GM19452 (cell line): ENCODE results near the gene DCLK2.

Experiments
- ATAC-seq: cut with Tn5 transposase; IDR thresholded peaks from one replicate; pipeline ENCODE4 v1.9.1; 2021; ENCODE audit not compliant: unreplicated experiment

Gene DCLK2

DNA sequence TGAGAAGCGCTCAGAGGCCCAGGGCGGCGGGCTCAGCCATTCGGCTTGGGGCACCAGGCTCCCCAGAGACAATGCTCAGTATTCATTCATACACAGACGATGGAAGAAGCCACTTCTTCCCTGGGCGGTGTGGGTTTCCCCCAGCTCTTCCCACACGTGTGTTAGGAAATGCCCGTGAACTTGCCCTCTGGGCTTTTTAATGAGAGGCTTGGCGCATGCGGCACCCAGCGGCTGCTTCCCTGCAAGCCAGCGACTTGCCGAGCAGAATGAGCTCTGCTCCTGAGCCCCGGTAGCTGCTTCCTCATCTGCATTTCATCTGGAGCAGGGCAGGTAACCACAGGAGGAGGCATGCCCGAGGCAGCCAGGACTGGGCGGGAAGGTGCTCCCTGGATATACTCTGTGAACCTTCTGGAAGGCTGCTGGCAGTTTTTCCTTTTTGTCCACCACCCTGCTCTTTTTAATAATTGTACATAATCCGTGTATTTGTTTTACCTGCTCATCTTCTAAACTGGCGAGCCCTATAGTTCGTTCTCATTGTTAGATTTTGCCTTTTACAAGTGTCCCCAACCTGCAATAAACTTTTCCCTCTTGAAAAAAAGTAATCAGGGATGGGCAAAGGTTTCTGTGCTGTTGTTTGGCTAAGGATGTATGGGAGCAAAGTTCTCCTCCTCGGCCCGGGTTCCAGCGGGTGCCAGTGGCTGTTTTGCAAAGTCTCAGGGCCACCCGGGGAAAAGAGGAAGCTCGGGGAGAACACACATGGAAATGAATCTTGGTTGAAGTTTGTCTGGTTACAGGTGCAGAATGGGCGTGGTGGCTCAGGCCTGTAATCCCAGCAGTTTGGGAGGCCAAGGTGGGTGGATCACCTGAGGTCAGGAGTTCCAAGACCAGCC is 178.8 kb downstream of the DCLK2 start:
- no peak for ATAC-seq

DNA sequence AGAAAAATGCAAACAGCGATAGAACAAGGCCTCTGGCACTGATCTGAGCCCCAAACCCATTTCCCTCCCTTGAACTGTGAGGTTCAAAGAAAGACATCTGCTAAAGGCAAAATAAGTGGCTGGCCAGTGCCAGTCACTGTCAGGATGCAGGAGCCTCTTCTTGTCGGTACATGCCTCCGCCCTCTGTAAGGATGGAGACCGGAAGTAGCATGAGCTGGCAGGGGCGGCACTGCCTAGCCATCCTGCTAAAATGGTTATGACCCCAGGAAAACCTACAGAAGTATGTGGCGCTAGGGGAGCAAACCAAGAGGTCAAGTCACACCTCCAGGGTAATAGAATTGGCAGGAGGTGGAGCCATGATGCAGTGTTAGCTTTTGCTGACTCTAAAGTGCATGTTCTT is 180.3 kb downstream of the DCLK2 start:
- ATAC-seq = no peak

DNA sequence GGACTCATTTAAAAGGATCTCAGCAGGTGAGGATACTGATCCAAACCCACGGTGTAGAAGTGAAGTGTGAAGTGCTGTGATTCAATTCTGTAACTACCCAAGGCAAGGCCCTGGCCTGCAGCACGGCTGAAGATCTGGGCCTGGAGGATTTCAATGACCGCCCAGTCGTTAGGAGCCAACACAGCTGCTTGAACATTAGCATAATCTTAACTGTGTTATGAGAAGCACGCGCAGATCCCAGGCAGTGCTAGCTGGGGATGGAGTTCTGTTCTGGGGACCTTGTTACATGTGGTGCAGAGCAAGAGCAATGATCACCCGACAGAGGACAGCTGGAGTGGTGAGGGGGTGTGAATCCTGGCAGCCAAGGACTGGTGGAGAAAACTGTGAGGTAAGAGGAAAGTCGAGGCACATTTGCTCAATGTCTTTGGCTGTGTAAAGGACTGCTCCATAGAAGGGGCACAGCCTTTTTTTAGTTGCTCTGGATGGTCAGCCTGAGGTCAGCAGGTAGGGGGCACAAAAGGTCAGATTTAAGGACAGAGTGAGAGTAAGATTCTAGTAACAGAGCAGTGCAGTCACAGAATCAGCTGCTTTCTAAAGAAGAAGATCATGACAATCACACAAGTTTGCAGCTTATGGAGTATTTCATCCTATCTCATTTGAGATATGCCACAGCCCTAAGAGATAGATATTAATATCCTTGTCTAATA is 181.8 kb downstream of the DCLK2 start:
- no peak for ATAC-seq

DNA sequence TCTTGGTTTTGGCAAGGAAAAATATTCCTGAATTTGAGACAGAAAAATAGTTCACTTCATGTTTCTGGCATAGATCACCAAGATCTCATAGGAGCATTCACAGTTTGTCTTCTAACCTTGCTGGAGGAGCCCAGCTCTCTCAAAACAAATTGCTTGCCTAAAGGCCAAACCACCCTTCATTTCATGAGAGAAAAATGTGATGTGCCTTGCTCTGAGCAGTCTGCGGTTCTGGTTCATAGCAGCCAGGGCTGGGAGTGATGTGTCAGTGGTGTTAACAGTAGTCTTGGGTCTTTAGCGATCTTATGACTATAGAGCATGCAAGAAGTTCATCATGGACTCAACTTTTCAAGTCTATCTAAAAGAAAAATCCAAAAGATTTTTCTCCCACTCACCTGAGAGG is 183.3 kb downstream of the DCLK2 start:
- ATAC-seq = no peak

DNA sequence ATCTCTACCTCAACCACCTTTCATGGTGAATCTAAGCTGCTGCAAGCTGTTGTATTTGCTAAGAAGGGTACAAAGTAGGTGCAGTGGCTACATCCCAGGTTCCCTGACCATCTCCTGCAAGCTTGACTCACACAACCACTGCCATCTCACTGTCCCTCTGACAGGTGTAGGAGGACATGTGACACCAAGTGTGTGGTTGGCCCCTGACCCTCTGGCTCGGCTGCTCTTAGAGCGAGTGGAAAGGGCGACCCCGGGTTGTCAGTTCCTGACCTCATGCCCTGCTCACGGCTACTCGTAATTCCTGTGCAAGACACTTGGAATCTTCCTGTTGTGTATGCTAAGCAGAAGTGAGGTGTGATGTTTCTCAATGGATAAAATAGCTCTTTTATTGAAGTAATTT is 184.4 kb downstream of the DCLK2 start:
- no peak for ATAC-seq

DNA sequence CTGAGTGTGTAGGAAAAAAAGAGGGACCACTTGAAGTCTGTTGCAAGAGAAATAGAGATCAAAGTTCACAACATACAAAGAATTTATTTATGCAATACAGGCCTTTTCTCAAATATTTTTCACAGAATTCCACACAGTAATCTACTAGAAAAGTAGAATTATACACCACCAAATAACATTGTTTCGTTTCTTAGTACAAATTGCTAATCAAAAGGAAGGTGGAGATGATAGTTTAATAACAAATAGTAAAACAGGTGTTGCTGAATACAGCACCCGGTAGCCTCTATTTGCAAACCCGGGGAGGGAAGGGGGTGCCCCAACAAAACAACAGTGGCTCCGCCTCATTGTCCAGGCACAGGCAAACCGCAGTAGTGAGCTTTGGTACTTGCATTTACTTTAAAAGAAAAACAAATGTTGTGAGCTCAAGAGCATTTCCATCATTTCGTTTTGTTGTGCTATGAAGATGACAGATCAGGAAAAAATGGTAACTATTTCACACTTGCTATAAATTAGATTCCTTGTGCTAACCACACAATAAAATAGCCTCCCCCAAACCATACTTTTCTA is 186.4 kb downstream of the DCLK2 start:
- no peak for ATAC-seq

DNA sequence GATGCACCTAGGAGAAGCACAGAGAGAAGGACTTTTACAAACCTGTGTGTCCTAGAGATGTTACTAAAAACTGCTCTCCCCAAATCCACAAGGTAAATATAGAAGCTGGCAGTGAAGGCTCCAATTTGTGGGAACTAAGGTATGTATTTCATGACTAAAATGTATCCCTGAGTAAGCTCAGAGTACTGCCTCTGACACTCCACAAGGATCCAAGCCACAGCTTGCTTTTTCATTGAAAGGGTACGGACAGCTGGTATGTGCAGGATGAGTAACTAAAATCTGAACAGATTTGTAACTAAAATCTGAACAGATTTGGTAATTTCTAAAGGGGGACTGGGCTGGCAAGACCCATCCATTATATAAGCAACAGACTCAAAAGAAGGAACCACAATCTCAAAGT is 187.6 kb downstream of the DCLK2 start:
- ATAC-seq = no peak

DNA sequence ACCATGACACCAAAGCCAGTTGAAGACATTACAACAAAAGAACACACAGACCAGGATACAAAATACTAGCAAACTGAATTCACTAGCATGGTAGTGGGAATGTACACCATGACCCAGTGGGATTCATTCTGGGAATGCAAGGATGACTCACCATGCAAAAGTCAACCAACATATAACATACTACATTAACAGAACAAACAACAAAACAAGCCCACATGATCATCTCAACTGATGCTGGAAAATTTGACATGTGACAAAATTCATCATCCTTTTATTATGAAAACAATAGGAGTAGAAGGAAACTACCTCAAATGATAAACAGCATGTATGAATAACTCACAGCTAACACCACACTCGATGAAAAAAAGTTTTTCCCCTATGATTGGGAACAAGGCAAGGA is 190.2 kb downstream of the DCLK2 start:
- no peak for ATAC-seq

DNA sequence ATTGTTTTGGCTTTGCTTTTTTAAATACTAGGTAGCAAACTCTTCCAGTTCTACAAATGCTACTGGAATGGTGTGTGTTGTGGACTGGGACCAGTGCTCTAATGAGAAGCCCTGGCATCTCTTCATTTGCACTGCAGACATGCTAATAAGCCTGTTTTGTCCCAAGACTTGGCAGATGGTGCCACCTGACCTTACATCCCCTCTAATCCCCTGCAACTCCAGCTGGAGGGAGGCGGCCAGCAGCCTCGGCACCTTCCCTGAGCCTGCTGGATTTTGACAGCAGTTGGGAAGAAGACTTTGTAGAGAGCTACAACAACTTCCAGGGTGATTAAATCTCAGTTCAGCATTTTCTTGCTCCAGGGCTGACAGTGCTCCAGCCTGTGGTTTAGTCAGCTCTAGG is 200.0 kb downstream of the DCLK2 start:
- no peak for ATAC-seq

DNA sequence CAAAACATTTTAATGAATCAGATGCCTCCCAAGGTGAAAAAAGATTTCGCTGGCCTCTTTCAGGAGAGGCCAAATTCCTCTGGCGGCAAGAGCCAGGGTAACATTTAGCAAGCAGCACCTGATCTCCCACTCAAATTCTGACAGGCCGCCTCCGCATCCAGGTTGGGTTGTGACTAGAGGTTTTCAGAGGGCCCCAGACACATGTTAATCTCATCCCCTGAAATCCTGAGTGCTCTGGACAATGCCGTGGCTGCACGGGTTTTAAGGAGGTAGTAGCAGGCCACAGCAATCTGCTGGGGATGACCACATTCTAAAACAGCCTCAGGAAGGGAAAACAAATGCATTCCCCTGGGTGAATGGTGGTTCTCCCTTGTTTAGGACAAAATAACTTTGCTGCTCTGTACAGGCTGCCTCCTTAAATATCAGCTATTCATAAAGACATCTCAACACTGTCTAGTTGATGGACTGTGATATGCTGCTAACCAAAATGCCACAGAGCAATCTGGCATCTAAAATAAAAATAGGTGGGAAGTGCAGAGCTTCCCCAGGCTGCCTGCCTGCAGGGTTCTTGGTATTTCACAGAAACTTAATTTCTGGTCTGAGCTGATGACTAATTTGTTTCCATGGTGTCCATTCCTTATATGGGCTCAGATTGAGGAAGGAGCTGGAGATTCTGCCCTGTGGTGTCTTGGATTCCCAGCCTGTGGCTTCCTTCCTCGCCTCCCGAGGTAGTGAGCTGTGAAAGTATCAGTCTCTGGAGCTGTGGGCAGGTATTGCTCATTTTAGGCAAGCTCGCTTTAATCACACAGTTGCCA is 202.0 kb downstream of the DCLK2 start:
- ATAC-seq = no peak

DNA sequence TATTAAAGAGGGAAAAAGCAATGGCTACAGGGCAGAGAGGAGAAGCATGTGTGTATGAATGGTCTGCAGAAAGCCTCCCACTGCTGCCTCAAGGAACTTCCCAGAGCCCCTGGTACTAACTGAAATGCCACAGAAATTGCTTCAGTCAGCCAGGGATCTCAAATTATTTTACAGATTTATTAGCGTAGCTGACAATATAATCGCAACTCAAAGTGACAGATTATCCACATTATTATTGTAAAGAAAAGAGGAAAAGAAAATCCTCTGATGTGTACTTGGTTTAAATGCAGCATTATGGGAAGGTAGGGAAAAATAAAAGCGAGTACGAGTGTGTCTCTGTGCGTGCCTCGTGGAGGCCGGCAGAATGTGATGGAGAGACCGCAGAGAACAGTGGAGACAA is 202.7 kb downstream of the DCLK2 start:
- no peak for ATAC-seq

DNA sequence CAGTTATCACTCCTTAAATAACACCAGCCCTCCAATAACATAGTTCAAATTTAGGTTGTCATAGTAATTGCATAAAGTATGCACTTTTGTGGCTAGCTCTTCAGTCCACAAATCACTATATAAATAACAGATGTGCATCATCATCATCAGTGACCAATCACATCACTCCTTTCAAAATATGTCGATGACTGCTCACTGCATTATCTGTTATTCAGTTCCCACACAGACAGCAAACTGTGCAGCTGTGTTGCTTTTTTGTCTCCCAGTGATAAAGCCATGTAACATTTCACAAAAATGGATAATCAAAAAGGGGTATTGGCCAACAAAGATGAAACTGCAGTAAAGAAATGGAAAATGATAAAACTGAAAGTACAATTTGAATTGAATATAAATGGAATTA is 205.4 kb downstream of the DCLK2 start:
- ATAC-seq = no peak

DNA sequence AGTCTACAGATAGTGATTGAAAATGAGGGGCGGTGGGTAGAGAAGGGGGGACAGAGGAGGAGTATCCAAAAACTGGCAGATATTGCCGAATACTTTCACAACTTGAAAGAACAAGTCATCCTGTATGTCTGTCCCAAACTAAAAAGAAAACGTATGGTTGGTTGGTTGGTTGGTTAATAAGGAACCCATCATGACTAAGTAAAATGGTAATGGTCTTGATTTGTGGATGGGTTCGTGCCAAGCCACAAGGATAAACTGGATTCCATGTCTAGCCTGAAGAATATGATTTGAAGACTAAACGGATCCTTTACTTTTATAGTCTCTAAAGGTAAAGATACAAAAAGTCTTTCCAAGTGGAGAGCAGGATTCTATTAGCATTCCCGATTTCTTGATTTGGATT is 208.4 kb downstream of the DCLK2 start:
- ATAC-seq = no peak

DNA sequence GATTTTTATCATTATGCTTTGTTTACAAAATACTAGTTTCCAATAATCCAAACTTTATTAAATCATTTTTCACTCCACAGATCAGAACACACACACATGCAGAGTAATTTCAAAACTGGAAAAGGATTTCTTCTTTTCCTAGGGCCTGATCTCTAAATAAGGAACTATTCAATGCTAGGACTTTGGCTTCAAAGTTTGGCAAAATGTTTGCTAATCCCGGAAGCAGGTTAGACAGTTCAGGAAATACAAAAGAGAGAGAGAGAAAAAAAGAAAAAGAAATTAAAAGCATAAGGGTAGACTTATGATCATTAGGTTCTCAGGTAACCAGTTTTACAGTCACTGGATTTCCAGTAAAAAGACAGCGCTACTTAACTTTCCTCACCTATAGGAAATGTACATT is 211.0 kb downstream of the DCLK2 start:
- ATAC-seq = no peak

DNA sequence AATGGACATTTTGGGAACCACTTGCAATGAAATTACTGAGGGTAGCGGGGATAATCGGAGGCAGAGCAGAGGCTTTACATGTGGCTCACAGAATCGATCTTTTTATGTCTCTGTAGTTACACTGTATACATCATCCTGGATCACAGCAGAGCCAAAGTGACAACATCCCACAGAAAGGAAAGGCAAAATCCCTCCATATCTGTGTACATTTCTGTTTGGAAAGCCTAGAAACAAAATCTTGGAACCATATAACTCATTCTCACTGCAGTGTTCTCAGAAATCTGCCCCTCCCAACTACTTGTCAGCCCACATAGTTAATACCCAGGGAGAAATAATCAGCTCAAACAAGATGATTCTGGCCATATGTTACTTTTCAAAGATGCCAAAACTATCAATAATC is 211.6 kb downstream of the DCLK2 start:
- no peak for ATAC-seq

DNA sequence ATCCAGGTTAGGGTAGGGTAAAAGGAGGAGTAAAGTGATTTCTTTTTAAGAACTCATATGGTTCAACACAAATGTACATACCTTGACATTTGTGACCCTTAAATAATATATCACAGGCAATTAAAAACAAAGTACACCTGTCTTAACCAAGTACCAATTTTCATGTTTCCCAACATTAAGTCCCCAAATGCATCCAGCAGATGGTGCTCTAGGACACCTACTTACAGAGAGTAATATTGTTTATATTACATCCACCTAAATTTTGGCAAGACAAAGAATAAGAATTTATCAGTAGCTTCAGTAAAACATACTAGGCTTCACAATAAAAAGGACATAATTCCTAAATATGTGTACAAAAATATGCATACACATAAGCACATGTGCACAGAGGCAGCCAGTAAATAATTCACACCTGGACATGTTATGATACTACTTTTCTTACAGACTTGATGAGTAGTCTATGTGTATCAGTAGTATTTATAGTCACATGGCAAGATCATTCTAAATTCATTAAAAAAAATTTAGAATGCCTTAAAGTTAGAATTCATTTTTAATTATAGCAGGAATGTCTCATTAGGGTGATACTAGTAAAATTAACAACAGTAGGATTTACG is 219.7 kb downstream of the DCLK2 start:
- ATAC-seq = no peak

DNA sequence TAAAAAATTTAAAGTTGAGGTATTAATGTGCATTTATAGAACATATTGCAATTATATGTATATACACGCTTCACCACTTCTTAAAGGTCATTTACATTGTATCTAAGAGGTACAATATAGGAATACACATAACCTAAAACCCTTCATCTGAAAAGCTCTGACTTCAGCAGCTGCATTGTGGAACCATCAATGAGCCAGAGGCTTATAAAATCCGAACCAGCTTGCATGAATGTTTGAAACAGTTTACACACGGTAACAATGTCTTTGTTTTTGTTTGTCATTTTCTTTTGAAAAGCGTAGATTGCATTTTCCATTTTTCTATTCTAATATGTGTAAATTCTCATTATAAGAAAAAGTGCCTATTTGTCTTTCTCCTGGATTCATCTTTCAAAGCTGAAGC is 221.6 kb downstream of the DCLK2 start:
- ATAC-seq = no peak

DNA sequence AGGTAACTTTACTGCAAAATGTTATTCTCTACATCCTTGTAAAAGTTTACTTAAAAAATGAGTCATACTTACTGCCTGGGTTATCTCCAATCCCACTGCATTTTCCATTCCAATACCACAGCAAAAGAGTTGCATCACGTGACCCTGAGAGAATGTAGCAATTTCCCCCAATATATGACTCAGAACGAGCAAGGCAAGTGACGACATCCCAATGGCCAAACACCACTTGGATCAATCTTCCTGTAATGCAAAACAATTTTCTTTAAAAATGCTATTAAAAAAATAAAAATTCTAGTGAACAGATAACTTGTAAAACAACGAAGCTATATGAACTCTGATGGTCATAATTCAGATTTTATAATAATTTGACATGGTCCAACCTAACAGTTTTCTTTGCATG is 224.3 kb downstream of the DCLK2 start:
- no peak for ATAC-seq

DNA sequence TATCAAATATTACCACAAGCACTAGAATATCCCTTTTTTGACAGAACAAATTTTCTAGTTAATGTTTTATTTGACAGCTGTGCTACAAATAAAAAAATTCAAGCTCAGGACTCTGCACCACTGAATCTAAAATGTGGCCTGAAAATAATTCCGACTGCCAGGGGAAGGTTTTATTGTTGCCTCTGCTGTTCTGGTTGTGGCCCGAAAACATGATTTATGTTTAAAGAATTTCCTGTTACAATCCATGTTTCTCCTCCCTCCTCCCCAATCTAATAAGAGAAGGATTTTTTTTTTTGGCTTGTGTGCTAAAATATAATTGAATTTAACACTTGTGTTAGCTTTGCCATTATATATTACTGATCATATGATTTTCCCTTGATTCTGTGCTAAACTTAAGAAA is 227.8 kb downstream of the DCLK2 start:
- no peak for ATAC-seq

DNA sequence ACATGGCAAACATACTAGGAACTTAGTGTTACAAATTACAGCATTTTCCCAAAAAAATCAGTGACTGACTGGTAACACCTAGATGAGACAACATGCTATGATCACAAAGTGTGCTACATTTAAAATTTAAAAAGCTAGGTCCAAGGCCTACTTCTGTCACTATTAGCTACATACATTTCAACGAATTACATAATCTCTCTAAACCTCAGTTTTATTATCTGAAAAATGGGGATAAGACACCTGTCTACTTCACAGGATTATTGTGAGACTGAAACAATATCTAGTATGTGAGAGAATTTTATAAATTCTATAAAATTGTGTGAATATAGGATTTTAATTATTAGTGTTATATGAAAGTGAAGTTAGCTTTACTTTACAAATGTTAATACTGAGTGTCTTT is 228.5 kb downstream of the DCLK2 start:
- no peak for ATAC-seq
